IMR-90 (cell line): Measurements from ENCODE around the gene BCO2. TPM values are rescaled to one million over a fixed set of nuclear protein-coding genes. Genes with fewer than 3 reads are reported as not detected.

ENCODE experiments used
- ATAC-seq: fragments of 200-7000 bp; cut with Tn5 transposase; 2 replicates; pipeline ENCODE4 v1.9.1; 2020; ENCODE audit warnings: low read depth, mild to moderate bottlenecking, moderate library complexity
- BruUV-seq: library from RNA; stranded (reverse); fragments of 400-500 nt; replicated peaks from 2 replicates; lab custom pipeline; 2021; lab: Mats Ljungman, UMichigan
- CTCF ChIA-PET: fragments of 300-600 bp; formaldehyde crosslinking; extraction: SDS; loops from one replicate; lab custom pipeline; 2021; ENCODE audit warnings: antibody characterized with exemption; lab: Yijun Ruan, JAX
- POLR2A ChIA-PET: fragments of 300-600 bp; sonication (Branson Sonifier 250); formaldehyde crosslinking; loops from one replicate; lab custom pipeline; 2022; ENCODE audit warnings: antibody characterized with exemption; ENCODE audit not compliant: unreplicated experiment; lab: Charles Lee
- DNase-seq: peaks from one replicate; pipeline ENCODE4 v3.0.0; 2013
- H2AFZ ChIP-seq: replicated peaks from 2 replicates; pipeline ENCODE3; 2013; ENCODE audit warnings: low read length, mild to moderate bottlenecking; ENCODE audit not compliant: poor library complexity
- H2AK5ac ChIP-seq: 2 replicates; pipeline ENCODE4 v1.6.1; 2013; ENCODE audit warnings: low read depth, low read length, inconsistent platforms
- H2AK9ac ChIP-seq: replicated peaks from 2 replicates; pipeline ENCODE3; 2013; ENCODE audit warnings: mild to moderate bottlenecking, low read depth, low read length, moderate library complexity; ENCODE audit not compliant: poor library complexity
- H2BK120ac ChIP-seq: 2 replicates; pipeline ENCODE4 v1.6.1; 2013; ENCODE audit warnings: low read depth, low read length, inconsistent platforms
- H2BK15ac ChIP-seq: 3 replicates; pipeline ENCODE4 v1.6.1; 2013; ENCODE audit warnings: low read depth, low read length, inconsistent platforms
- H2BK20ac ChIP-seq: 2 replicates; pipeline ENCODE4 v1.6.1; 2013; ENCODE audit warnings: low read depth, mild to moderate bottlenecking, inconsistent platforms, low read length, moderate library complexity
- H2BK5ac ChIP-seq: 2 replicates; pipeline ENCODE4 v1.6.1; 2013; ENCODE audit warnings: mild to moderate bottlenecking, low read depth, low read length, inconsistent platforms; ENCODE audit not compliant: poor library complexity, severe bottlenecking
- H3K14ac ChIP-seq: replicated peaks from 2 replicates; pipeline ENCODE4 v1.6.1; 2013; ENCODE audit warnings: low read depth, low read length, inconsistent platforms
- H3K18ac ChIP-seq: 2 replicates; pipeline ENCODE4 v1.6.1; 2013; ENCODE audit warnings: low read depth, low read length, control low read depth
- H3K23ac ChIP-seq: 2 replicates; pipeline ENCODE4 v1.6.1; 2013; ENCODE audit warnings: low read depth, low read length, inconsistent platforms
- H3K27ac ChIP-seq: 2 replicates; pipeline ENCODE4 v1.5.1; 2013; ENCODE audit warnings: mild to moderate bottlenecking, control low read depth, low read length; ENCODE audit not compliant: insufficient read depth
- H3K27me3 ChIP-seq: 2 replicates; pipeline ENCODE4 v1.6.1; 2013; ENCODE audit warnings: low read length; ENCODE audit not compliant: control insufficient read depth, insufficient read depth
- H3K36me3 ChIP-seq: 2 replicates; pipeline ENCODE4 v1.6.1; 2013; ENCODE audit warnings: low read length, mixed read lengths; ENCODE audit not compliant: control insufficient read depth, insufficient read depth
- H3K4ac ChIP-seq: 2 replicates; pipeline ENCODE4 v1.6.1; 2013; ENCODE audit warnings: low read depth, low read length, inconsistent platforms
- H3K4me1 ChIP-seq: 2 replicates; pipeline ENCODE4 v1.6.1; 2013; ENCODE audit warnings: low read length, mixed read lengths; ENCODE audit not compliant: control insufficient read depth, insufficient read depth
- H3K4me2 ChIP-seq: 2 replicates; pipeline ENCODE4 v1.6.1; 2013; ENCODE audit warnings: low read depth, mild to moderate bottlenecking, control low read depth, low read length, moderate library complexity
- H3K4me3 ChIP-seq: 2 replicates; pipeline ENCODE4 v1.5.1; 2013; ENCODE audit warnings: low read depth, mild to moderate bottlenecking, control low read depth, low read length, moderate library complexity; ENCODE audit not compliant: insufficient read depth
- H3K56ac ChIP-seq: 2 replicates; pipeline ENCODE4 v1.6.1; 2013; ENCODE audit warnings: low read length, inconsistent platforms; ENCODE audit not compliant: insufficient read depth; ENCODE audit errors: extremely low read depth
- H3K79me1 ChIP-seq, 2 experiments: 2 replicates each; pipeline ENCODE4 v1.6.1; 2013; ENCODE audit warnings: low read length in 2 of 2, inconsistent platforms in 1 of 2, low read depth in 1 of 2
- H3K9ac ChIP-seq: 2 replicates; pipeline ENCODE4 v1.6.1; 2013; ENCODE audit warnings: low read depth, low read length, control low read depth
- H3K9me1 ChIP-seq: 2 replicates; pipeline ENCODE4 v1.6.1; 2013; ENCODE audit warnings: low read length, inconsistent platforms; ENCODE audit not compliant: insufficient read depth
- H3K9me3 ChIP-seq: 2 replicates; pipeline ENCODE4 v1.6.1; 2013; ENCODE audit warnings: low read length; ENCODE audit not compliant: control insufficient read depth, insufficient read depth
- H4K20me1 ChIP-seq: 2 replicates; pipeline ENCODE4 v1.6.1; 2013; ENCODE audit warnings: low read length, inconsistent platforms; ENCODE audit not compliant: insufficient read depth
- H4K5ac ChIP-seq: 2 replicates; pipeline ENCODE4 v1.6.1; 2013; ENCODE audit warnings: mild to moderate bottlenecking, low read depth, low read length, control low read depth
- H4K8ac ChIP-seq, 2 experiments: 2 replicates each; pipeline ENCODE4 v1.6.1; 2013; ENCODE audit warnings: low read depth in 2 of 2, low read length in 2 of 2, control low read depth in 1 of 2, inconsistent platforms in 1 of 2
- H4K91ac ChIP-seq: 2 replicates; pipeline ENCODE4 v1.6.1; 2013; ENCODE audit warnings: low read depth, low read length, inconsistent platforms; ENCODE audit not compliant: insufficient read depth
- BHLHE40 ChIP-seq: fragments of 150-350 bp; IDR thresholded peaks from 2 replicates; pipeline ENCODE4 v1.6.1; 2016; ENCODE audit warnings: mild to moderate bottlenecking, low read depth, low read length
- CEBPB ChIP-seq: IDR thresholded peaks from 2 replicates; pipeline ENCODE4 v1.6.1; 2012; ENCODE audit warnings: low read depth, low read length, improper control_type of control experiment
- CHD1 ChIP-seq: IDR thresholded peaks from 2 replicates; pipeline ENCODE4 v1.6.1; 2012; ENCODE audit warnings: low read depth, low read length, improper control_type of control experiment
- CTCF ChIP-seq: conservative IDR thresholded peaks from 2 replicates; pipeline ENCODE4 v1.5.1; 2012; ENCODE audit warnings: mild to moderate bottlenecking, low read depth, low read length, improper control_type of control experiment
- ELK1 ChIP-seq: fragments of 150-350 bp; IDR thresholded peaks from 2 replicates; pipeline ENCODE4 v1.6.1; 2016; ENCODE audit warnings: low read depth, mild to moderate bottlenecking, low read length, moderate library complexity, borderline replicate concordance
- FOS ChIP-seq: fragments of 150-350 bp; IDR thresholded peaks from 2 replicates; pipeline ENCODE4 v1.6.1; 2016; ENCODE audit warnings: low read depth, low read length
- MAFK ChIP-seq: IDR thresholded peaks from 2 replicates; pipeline ENCODE4 v1.6.1; 2012; ENCODE audit warnings: low read depth, low read length, improper control_type of control experiment
- MAZ ChIP-seq: IDR thresholded peaks from 2 replicates; pipeline ENCODE4 v1.6.1; 2012; ENCODE audit warnings: low read depth, mild to moderate bottlenecking, low read length, improper control_type of control experiment, moderate library complexity, borderline replicate concordance
- MXI1 ChIP-seq: IDR thresholded peaks from 2 replicates; pipeline ENCODE4 v1.6.1; 2012; ENCODE audit warnings: low read depth, mild to moderate bottlenecking, low read length, moderate library complexity, borderline replicate concordance
- NFE2L2 ChIP-seq: fragments of 150-350 bp; IDR thresholded peaks from 2 replicates; pipeline ENCODE4 v1.6.1; 2016; ENCODE audit warnings: low read depth, mild to moderate bottlenecking, low read length
- POLR2A ChIP-seq: IDR thresholded peaks from 2 replicates; pipeline ENCODE4 v1.6.1; 2012; ENCODE audit warnings: mild to moderate bottlenecking, low read depth, low read length
- RAD21 ChIP-seq: IDR thresholded peaks from 2 replicates; pipeline ENCODE4 v1.6.1; 2012; ENCODE audit warnings: low read length, improper control_type of control experiment
- RCOR1 ChIP-seq: IDR thresholded peaks from 2 replicates; pipeline ENCODE4 v1.6.1; 2012; ENCODE audit warnings: mild to moderate bottlenecking, low read length, improper control_type of control experiment; ENCODE audit not compliant: insufficient replicate concordance
- RFX5 ChIP-seq: IDR thresholded peaks from 2 replicates; pipeline ENCODE4 v1.8.0; 2012; ENCODE audit warnings: low read depth, mild to moderate bottlenecking, low read length, moderate library complexity
- SMC3 ChIP-seq: fragments of 150-350 bp; IDR thresholded peaks from 2 replicates; pipeline ENCODE4 v1.6.1; 2016; ENCODE audit warnings: low read depth, mild to moderate bottlenecking, antibody characterized with exemption, low read length, moderate library complexity
- USF2 ChIP-seq: fragments of 150-350 bp; IDR thresholded peaks from 2 replicates; pipeline ENCODE4 v1.6.1; 2017; ENCODE audit warnings: mild to moderate bottlenecking, antibody characterized with exemption, low read length, low read depth
- WGBS, 2 experiments: methylation state at CpG; one replicate each; pipeline versions ENCODE4 v1.1.5 to v1.1.7; 2013; ENCODE audit warnings: missing lambda C conversion rate in 2 of 2; ENCODE audit not compliant: insufficient read length in 1 of 2; ENCODE audit errors: extremely low coverage in 2 of 2; 5-methylcytosine and 5-hydroxymethylcytosine counted together
- dilution Hi-C: fragments of 300-500 bp; cut with HindIII; formaldehyde crosslinking; loops from one replicate; pipeline ENCODE4 v1.14.3; 2018; ENCODE audit warnings: low sequenced_read_pairs; ENCODE audit not compliant: unreplicated experiment
- in situ Hi-C: fragments of 300-500 bp; cut with MboI; formaldehyde crosslinking; loops from 3 replicates; pipeline ENCODE4 v1.14.3; 2019; ENCODE audit warnings: low sequenced_read_pairs, inconsistent platforms, mixed read lengths
- intact Hi-C: fragments of 100-400 bp; cut with micrococcal nuclease; formaldehyde crosslinking; loops from 2 replicates; pipeline ENCODE4 v1.10.0; 2022
- polyA plus RNA-seq, 3 experiments: library from polyadenylated mRNA; depleted of rRNA; stranded (reverse); fragments of >200 nt; gene quantifications; 2 replicates each; pipeline ENCODE4 v1.2.3, GENCODE V29; 2012; ENCODE audit warnings: low replicate concordance in 1 of 3
- total RNA-seq: library from RNA; depleted of rRNA; stranded (reverse); fragments of >200 nt; gene quantifications from 2 replicates; pipeline ENCODE4 v1.2.3, GENCODE V29; 2012

The BCO2 gene
- total and polyA plus RNA-seq, 2 of the 4 experiments (the other 2 are of a cell fraction), result 0.18 to 0.68 TPM

DNA sequence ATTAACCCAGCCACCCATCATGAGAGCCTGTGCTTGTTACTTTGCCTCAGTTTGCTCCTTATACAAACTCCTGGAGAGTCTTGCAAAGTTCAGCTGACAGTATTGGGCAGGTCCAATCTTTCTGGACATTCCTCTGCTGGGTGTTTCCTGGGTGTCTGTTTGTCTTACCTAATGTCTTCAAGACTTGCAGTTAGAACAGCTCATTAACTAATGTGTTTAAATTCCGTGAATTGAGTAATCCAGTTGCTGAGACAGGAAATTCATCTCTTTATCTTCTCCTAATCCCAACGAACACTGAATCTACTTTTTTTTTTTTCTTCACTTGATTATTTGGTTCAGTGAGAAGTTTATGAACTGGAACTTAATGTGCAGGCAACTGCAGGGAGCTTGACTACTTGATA is 20.6 kb downstream of the BCO2 start:
- Histone ChIP-seq H3K36me3 (no peaks in the 10 kb centered on the region), H2AFZ (no peak overlapping the region), H3K4me2 (no peak overlapping the region), H4K20me1 (no peaks in the 10 kb centered on the region), H3K4me1 (peaks cover 2% of the 10 kb centered on the region; the same call in 1 of the 2 replicates), H3K9me1 (no peaks in the 10 kb centered on the region; the same call in 1 of the 2 replicates), H2BK5ac (no peak overlapping the region), H3K18ac (no peak overlapping the region), H4K5ac (no peak overlapping the region), H4K91ac (no peak overlapping the region), H3K79me1 (no peaks in the 10 kb centered on the region), H3K9me3 (no peaks in the 10 kb centered on the region), H3K27ac (no peak overlapping the region), H3K14ac (no peak overlapping the region), H3K9ac (no peak overlapping the region), H2BK15ac (no peak overlapping the region), H2BK20ac (no peak overlapping the region), H3K4me3 (no peak overlapping the region), H3K4ac (no peak overlapping the region), H2AK9ac (no peak overlapping the region), H3K23ac (no peak overlapping the region), H4K8ac (no peak overlapping the region), H3K56ac (no peak overlapping the region), H2AK5ac (no peak overlapping the region), H2BK120ac (no peak overlapping the region), H3K27me3 (no peaks in the 10 kb centered on the region; the same call in 1 of the 2 replicates)
- no CpG with 5 or more reads among the region's 2 CpGs for WGBS, 2 experiments
- ATAC-seq (peak; percentile 11; the same call in 1 of the 2 replicates), DNase-seq (no peak)
- in situ Hi-C loops (no loop called here), dilution Hi-C loops (no loop called here), intact Hi-C loops (no loop called here)
- BruUV-seq, result no TSS peak
- TF ChIP-seq CHD1 (no peak), USF2 (no peak), ELK1 (no peak), POLR2A (no peak), RFX5 (no peak), CEBPB (no peak), BHLHE40 (no peak), MAZ (no peak), MAFK (no peak), FOS (no peak), RAD21 (no peak), RCOR1 (no peak), SMC3 (no peak), NFE2L2 (no peak), MXI1 (no peak), CTCF (no peak)
- ChIA-PET CTCF (interaction anchor here (0.7 kb wide), 1 partner anchor 37 kb away, joined by 3 read pairs; no protein-coding TSS in a partner anchor), POLR2A (no interaction called here)
